Measurements from ENCODE around the gene SERPINF2.
A peak's percentile ranks its signal among the peaks of the same experiment; 100 is the strongest.

The SERPINF2 gene

DNA sequence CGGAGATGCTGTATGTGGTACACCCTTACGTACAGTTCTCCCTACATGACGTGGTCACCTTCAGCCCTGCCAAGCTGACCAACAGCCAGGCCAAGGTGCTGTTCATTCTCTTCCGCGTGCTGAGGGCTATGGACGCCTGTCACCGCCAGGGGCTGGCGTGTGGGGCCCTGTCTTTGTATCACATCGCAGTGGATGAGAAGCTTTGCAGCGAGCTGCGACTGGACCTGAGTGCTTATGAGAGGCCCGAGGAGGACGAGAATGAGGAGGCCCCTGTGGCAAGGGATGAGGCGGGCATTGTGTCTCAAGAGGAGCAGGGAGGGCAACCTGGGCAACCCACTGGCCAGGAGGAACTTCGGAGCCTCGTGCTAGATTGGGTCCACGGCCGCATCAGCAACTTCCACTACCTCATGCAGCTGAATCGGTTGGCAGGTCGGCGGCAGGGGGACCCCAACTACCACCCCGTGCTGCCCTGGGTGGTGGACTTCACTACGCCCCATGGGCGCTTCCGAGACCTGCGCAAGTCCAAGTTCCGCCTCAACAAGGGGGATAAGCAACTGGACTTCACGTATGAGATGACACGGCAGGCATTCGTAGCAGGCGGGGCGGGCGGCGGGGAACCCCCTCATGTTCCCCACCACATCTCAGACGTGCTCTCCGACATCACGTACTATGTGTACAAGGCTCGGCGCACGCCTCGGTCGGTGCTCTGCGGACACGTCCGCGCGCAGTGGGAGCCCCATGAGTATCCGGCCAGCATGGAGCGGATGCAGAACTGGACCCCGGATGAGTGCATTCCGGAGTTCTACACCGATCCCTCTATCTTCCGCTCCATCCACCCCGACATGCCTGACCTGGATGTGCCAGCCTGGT is 16.8 kb upstream of the SERPINF2 start:
- H3K4me3 ChIP-seq (ENCODE audit: low read depth, low read length), result peak overlapping the region; percentile 88
- TF ChIP-seq, protein P1, sequence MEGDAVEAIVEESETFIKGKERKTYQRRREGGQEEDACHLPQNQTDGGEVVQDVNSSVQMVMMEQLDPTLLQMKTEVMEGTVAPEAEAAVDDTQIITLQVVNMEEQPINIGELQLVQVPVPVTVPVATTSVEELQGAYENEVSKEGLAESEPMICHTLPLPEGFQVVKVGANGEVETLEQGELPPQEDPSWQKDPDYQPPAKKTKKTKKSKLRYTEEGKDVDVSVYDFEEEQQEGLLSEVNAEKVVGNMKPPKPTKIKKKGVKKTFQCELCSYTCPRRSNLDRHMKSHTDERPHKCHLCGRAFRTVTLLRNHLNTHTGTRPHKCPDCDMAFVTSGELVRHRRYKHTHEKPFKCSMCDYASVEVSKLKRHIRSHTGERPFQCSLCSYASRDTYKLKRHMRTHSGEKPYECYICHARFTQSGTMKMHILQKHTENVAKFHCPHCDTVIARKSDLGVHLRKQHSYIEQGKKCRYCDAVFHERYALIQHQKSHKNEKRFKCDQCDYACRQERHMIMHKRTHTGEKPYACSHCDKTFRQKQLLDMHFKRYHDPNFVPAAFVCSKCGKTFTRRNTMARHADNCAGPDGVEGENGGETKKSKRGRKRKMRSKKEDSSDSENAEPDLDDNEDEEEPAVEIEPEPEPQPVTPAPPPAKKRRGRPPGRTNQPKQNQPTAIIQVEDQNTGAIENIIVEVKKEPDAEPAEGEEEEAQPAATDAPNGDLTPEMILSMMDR (IDR thresholded peaks at IDR 0.05; ENCODE audit: borderline replicate concordance, insufficient read depth, low read depth, low read length), result no peak

DNA sequence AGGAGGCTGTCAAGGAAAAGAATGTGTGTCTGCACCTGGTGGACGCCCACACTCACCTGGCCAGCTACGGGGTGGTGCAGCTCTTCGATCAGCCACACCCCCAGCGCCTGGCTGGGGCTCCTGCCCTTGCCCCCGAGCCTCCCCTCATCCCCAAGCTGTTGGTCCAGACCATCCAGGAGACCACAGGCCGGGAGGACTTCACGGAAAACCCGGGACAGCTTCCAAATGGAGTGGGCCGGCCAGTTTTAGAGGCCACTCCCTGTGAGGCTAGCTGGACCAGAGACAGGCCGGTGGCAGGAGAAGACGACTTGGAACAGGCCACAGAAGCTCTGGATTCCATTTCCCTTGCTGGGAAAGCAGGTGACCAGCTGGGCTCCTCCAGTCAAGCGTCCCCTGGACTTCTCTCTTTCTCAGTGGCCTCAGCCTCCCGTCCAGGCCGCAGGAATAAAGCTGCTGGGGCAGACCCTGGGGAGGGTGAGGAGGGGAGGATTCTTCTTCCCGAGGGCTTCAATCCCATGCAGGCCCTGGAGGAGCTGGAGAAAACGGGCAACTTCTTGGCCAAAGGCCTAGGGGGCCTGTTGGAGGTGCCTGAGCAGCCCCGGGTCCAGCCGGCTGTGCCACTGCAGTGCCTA is 15.9 kb upstream of the SERPINF2 start:
- no peak overlapping the region for H3K4me3 ChIP-seq (ENCODE audit: low read depth, low read length)
- TF ChIP-seq, protein P1 (IDR thresholded peaks at IDR 0.05; ENCODE audit: borderline replicate concordance, insufficient read depth, low read depth, low read length), result no peak

DNA sequence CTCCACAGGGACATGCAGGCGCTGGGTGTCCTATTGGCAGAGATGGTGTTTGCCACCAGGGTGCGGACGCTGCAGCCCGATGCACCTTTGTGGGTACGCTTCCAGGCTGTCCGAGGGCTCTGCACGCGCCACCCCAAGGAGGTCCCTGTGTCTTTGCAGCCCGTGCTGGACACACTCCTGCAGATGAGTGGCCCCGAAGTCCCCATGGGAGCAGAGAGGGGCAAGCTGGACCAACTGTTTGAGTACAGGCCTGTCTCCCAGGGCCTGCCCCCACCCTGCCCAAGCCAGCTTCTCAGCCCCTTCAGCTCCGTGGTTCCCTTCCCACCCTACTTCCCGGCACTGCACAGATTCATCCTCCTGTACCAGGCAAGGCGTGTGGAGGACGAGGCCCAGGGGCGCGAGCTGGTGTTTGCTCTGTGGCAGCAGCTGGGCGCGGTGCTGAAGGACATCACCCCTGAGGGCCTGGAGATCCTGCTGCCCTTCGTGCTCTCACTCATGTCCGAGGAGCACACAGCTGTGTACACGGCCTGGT is 15.3 kb upstream of the SERPINF2 start:
- no peak overlapping the region for H3K4me3 ChIP-seq (ENCODE audit: low read depth, low read length)
- TF ChIP-seq, protein P1 (IDR thresholded peaks at IDR 0.05; ENCODE audit: borderline replicate concordance, insufficient read depth, low read depth, low read length), result no peak

DNA sequence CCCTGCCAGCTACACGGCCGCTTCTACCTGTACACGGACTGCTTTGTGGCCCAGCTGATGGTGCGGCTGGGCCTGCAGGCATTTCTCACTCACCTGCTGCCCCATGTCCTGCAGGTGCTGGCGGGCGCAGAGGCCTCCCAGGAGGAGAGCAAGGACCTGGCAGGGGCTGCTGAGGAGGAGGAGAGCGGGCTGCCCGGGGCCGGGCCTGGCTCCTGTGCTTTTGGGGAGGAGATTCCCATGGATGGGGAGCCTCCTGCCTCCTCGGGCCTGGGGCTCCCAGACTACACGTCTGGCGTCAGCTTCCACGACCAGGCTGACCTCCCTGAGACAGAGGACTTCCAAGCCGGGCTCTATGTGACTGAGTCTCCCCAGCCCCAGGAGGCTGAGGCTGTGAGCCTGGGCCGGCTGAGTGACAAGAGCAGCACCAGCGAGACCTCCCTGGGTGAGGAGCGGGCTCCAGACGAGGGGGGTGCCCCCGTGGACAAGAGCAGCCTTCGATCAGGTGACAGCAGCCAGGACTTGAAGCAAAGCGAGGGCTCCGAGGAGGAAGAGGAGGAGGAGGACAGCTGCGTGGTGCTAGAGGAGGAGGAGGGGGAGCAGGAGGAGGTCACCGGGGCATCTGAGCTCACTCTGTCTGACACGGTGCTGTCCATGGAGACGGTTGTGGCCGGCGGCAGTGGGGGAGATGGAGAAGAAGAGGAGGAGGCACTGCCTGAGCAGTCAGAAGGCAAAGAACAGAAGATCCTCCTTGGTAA is 14.6 kb upstream of the SERPINF2 start:
- no peak overlapping the region for H3K4me3 ChIP-seq (ENCODE audit: low read depth, low read length)
- TF ChIP-seq, protein P1 (IDR thresholded peaks at IDR 0.05; ENCODE audit: borderline replicate concordance, insufficient read depth, low read depth, low read length), result no peak

DNA sequence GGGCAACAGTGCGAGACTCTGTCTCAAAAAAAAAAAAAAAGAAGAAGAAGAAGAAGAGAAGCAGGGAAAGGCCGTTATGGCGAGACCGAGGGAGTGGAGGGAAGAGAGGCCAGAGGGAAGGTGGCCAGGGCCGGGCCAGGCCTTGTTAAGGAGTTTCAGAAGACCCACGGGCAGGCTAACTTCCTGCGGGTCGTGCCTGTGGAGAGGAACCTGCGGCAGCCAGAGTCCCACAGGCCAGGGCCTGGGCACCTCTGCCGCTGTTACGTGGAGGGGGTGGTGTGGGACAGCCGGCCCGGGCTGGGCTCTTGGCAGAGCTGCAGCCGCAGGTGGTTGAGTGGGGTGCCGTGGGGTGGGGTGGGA is 12.7 kb upstream of the SERPINF2 start:
- TF ChIP-seq, protein P1 (IDR thresholded peaks at IDR 0.05; ENCODE audit: borderline replicate concordance, insufficient read depth, low read depth, low read length), result no peak
- H3K4me3 ChIP-seq (ENCODE audit: low read depth, low read length), result no peak overlapping the region

DNA sequence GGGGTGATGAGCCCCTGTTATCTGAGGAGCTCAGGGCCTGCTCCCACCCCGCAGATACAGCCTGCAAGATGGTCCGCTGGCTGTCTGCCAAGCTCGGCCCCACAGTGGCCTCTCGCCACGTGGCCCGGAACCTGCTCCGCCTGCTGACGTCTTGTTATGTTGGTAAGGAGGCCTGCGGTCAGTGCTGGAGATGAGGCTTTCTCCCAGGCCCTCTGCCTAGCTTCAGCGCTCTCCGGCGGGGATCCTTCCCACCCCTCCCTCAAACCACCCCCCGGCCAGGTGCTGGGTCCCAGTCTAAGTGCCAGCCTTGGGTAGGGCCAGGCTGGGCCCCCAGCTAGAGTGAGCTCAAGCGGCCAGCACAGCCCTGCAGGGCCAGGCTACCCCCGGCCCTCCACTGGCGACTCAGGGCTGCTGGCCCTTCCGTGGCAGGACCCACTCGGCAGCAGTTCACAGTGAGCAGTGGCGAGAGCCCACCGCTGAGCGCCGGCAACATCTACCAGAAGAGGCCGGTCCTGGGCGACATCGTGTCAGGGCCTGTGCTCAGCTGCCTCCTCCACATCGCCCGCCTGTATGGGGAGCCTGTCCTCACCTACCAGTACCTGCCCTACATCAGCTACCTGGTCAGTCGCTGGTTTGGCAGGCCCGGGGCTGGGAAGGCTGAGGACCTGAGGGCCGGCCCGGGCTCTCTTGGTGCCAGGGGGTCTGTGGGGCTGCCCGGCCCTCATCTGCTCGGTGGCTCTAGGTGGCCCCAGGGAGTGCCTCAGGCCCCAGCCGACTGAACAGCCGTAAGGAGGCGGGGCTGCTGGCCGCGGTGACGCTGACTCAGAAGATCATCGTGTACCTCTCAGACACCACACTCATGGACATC is 12.1 kb upstream of the SERPINF2 start:
- TF ChIP-seq, protein P1 (IDR thresholded peaks at IDR 0.05; ENCODE audit: borderline replicate concordance, insufficient read depth, low read depth, low read length), result no peak

More for the DNA sequence above, 12.1 kb upstream of the SERPINF2 start:
- no peak overlapping the region for H3K4me3 ChIP-seq (ENCODE audit: low read depth, low read length)

Data from GM12875 (cell line).